GM19438 (cell line): Measurements from ENCODE around the gene KBTBD12.

Source experiments
- ATAC-seq: cut with Tn5 transposase; IDR thresholded peaks from one replicate; pipeline ENCODE4 v1.9.1; 2021; ENCODE audit warnings: low read depth; ENCODE audit not compliant: unreplicated experiment

KBTBD12 gene

GRCh38 chr3:127949446-127950055, 34.5 kb downstream of the KBTBD12 start:
- ATAC-seq, result no peak

GRCh38 chr3:127951276-127951675, 36.2 kb downstream of the KBTBD12 start:
- no peak for ATAC-seq

DNA sequence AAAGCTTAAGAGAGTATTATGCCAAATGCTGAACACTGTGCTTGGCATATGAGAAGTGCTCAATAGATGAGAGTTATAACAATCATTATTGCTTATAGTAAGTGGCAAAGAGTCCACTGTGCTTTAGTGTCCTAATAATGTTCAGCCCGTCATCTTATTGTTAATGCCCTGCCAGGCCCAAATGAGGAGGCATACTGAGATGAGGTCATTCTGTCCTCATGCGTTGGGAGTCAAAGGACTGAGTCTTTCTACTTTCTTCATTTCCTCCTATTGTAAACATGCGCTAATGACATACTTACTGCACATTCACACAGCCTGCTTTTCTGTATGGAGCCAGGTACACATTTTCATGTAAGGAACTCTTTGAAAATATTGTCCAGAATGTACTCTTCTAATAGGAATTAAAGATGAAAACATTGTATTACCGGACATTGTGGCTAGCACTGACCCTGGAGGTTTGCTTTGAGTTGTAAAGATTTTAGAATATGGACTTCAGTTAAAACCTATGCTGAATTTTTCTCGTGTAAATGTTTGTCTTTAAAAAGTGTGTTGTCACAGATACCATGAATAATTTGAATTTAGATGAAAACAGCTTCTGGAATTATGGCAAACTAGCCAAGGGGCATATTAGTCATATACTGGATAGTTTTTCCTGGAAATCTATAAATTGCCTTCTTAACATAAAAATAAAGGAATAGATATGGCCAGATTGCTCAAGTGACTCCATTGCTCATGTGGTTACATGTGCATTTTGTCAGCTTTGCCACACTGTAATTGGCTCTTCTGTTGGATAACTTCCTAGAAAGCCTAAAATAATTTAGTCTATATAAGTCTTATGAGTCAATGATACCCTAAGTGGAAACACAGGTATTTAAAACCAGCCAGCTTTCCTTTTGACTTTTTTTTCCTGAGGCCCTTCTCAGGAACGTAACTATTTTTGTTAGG, 38.3 kb downstream of the KBTBD12 start:
- no peak for ATAC-seq

DNA sequence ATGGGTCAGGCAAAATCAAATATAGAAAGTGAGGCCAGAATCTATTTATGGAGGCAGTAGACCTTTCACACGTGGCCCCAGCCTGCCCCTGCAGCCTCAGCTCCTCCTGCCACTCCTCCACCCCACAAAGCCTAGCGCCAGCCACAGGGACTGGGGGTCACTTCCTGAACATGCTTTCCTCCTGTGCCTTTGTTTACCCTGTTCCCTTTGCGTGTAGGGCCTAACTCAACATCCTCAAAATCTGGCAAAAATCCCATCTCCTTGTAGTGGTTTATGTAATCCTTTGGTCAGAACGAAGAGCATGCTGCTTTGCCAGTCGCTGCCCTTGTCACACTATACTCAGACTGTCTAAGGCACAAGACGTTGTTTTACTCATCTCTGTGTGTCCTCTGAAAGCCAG, 39.6 kb downstream of the KBTBD12 start:
- ATAC-seq, result no peak

DNA sequence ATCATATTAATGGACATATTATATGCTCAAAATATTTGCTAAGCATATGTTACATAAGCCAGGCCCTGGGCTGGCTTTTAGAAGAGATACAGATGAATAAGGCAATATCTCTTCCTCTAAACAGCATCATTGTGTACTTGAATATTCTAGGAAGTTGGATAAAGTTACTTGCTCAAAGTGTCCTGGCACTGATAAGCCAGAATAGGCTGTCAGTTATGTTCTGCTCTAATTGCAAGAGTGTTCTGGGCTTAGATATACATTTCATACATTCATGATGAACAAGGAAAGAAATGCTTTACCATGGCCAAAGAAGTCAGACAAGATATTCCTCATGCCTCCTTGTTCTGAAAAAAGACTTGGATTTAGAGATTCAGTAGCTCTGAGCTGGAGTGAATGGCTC, 40.7 kb downstream of the KBTBD12 start:
- no peak for ATAC-seq

GRCh38 chr3:127959041-127959440, 44.0 kb downstream of the KBTBD12 start:
- no peak for ATAC-seq

DNA sequence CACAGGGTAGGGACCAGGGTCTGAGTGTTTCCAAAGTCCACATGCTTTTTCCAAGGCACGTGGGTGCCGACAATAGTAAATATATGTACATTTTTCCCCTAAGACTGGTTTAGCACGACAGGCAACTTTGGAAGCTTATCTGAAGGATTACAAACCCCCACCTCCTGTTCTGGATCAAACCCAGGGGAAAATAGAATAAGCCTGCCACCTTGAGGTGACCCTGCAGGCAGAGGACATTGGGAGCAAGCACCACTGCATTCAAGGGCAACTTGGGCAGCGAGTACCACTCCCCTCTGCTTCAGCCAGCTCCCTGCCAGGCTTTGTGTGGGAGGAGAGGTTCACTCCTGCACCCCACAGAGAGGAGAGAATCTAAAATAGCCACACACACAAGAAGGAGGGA, 44.8 kb downstream of the KBTBD12 start:
- ATAC-seq, result no peak

- ATAC-seq, result no peak
Measured at GRCh38 chr3:127960421-127960965, 45.5 kb downstream of the KBTBD12 start.

GRCh38 chr3:127961124-127961523, 46.1 kb downstream of the KBTBD12 start:
- no peak for ATAC-seq

DNA sequence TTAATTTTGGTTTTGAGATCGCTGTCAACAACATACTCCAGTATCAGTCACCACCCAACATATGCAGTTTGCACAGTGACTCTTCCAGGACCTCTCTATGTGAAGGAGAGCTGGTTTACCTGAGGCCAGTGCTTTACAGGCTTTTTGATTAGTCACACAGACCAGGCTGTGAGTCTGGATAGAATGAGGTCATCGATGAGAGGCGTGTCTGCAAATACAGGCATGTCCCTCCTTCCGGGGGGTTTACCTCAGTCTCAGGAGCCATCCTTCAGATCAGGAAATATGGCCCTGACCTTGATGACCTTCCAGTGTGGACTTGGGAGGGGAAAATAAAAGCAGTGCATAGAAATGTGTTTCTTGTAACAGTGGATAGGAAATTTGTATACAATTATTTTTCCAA, 46.9 kb downstream of the KBTBD12 start:
- no peak for ATAC-seq

DNA sequence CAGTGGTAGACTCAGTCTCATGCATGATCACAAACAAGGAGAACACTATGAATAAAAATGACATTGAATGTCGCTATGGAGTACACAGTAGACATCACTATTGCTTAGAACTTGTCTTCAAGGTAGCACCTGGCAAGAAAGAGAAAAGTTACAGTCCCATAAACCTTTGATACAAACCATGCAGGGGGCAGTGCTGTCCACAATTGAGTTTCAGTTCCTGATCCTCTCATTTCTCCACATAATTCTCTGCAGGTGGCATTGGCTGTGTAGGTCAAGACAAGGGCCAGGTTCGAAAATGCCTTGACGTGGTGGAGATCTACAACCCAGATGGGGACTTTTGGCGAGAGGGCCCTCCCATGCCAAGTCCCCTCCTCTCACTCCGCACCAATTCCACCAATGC, 47.9 kb downstream of the KBTBD12 start:
- ATAC-seq, result no peak

DNA sequence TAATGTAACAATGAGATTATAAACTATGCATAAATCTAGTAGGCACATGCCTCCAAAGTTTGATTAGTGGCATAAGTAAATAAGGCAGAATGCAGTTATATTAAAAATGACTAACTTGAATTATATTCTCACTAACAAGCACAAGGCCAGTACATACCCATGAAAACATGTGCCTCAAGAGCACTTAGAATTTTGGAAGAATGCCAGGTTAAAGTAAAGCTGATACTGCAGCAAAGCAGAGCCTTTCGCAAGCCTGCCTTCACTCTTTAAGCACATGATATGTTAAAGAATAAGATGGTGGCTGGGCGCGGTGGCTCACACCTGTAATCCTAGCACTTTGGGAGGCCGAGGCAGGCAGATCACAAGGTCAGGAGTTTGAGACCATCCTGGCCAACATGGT, 49.0 kb downstream of the KBTBD12 start:
- ATAC-seq, result no peak

DNA sequence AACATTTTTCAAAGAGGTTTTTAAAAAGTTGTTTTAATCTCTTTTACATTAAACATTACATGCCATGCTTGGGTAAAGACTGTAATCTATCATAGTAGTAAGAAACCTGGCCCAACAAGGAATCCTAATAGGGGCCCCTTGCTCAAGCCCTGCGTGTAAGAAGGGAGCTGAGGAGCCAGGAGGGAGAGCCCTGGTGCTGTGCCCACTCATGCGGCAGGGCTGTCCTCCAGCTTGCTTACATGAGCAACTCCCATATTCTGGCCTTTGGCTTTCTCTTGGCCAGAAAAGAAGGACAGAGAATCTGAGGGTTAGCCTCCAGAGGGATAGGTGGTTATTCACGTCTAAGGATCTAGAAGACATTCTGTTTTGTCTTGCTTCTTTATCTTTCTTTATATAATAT, 49.8 kb downstream of the KBTBD12 start:
- no peak for ATAC-seq

DNA sequence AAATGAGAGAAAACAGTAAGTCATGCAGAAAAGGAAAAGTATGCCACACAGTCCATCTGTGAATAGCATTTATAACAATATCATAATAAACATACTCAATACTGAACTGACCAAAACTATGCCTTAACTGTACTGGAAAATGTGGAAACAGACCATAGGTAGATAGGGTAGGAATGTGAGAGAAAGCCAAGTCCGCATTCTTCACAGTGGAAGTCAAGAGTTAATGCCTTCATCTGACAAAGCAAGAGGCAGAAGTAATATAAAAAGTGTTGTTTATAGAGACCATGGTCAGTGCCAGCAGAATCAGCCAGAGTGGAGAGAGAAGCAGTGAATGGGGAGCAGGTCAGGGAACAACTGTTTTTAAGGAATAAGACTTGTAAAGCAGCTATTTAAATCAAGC, 52.3 kb downstream of the KBTBD12 start:
- ATAC-seq, result no peak

- no peak for ATAC-seq
Measured at GRCh38 chr3:127970966-127971592, 56.0 kb downstream of the KBTBD12 start.

GRCh38 chr3:127974226-127974625, 59.2 kb downstream of the KBTBD12 start:
- no peak for ATAC-seq

DNA sequence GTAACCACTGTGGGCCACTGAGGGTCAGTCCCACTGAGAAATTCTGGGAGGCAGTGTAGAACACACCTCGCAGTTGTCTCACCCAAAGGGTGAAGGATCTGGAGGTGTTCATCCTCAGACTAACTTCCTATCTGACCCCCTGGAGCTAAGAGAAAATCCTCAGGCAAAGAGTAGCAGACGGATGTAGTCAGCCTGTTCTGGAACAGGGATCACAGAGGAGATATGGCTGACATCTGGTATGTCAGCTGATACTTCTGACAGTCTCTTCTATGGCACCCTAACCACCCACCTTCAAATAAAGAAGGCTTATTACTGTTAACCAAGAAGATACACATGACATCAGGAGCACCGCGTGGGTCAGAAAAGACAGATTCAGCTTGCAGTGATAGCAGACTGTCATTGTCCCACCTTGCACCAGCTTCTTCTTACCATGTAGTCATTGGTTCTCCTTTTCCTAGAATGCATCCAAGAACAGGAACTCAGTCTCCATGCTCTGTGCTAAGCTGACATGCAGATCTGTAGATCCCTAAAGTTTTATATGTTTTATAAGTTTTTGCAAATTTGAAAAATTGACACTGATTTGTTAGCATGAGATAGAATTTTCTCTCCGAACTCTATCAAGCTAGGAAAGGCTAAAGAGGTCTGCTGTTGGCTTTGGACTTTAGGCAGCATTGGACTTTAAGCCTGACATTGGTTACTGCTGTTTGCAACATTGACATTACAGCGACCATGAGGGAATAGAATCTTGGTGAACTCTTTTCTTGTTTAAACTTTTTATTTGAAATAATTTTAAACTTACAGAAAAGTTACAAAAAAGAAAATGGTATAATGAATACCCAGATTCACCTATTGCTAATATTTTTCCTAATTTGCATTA, 60.4 kb downstream of the KBTBD12 start:
- ATAC-seq, result no peak

DNA sequence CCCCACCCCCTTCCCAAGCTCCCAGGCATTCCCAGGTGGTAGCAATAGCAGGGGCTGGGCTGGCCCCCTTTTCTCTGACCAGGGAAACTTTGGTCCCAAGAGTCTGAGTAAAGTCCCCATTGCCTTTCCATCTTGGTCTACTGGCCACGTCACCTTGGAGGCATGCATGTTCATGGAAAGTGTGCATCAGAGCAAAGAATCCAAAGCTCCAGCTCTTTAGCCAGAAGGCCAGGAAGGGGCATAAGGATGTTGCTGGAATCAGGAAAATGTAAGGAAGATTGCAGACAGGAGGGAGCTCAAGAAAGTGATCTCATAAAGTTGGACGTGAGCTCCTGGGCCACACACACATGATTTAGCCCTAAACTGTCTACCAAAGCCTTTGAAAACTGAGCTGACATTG, 63.6 kb downstream of the KBTBD12 start:
- ATAC-seq, result no peak

GRCh38 chr3:127979473-127979872, 64.4 kb downstream of the KBTBD12 start:
- ATAC-seq, result no peak

GRCh38 chr3:127981097-127981496, 66.1 kb downstream of the KBTBD12 start:
- no peak for ATAC-seq
